Peyer's patch (tissue), 4 donors: ENCODE data around the gene JCAD.

ENCODE experiments used
- POLR2A ChIP-seq, 2 donors: fragments of 450-650 bp; IDR thresholded peaks; one replicate each; pipeline ENCODE4 v1.5.1; 2017; ENCODE audit warnings: antibody characterized with exemption in 2 of 2, mild to moderate bottlenecking in 2 of 2, moderate library complexity in 2 of 2
- TF ChIP-seq, protein P1 (sequence below), 6 experiments: fragments of 450-650 bp in 4 of 6; fragments of 200-600 bp in 2 of 6; sonication (generic) in 1 of 6; IDR thresholded peaks; one replicate each; pipeline ENCODE4 v1.5.1; 2017 to 2019; ENCODE audit warnings: antibody characterized with exemption in 6 of 6, mild to moderate bottlenecking in 3 of 6, moderate library complexity in 1 of 6

- TF ChIP-seq, protein P1, sequence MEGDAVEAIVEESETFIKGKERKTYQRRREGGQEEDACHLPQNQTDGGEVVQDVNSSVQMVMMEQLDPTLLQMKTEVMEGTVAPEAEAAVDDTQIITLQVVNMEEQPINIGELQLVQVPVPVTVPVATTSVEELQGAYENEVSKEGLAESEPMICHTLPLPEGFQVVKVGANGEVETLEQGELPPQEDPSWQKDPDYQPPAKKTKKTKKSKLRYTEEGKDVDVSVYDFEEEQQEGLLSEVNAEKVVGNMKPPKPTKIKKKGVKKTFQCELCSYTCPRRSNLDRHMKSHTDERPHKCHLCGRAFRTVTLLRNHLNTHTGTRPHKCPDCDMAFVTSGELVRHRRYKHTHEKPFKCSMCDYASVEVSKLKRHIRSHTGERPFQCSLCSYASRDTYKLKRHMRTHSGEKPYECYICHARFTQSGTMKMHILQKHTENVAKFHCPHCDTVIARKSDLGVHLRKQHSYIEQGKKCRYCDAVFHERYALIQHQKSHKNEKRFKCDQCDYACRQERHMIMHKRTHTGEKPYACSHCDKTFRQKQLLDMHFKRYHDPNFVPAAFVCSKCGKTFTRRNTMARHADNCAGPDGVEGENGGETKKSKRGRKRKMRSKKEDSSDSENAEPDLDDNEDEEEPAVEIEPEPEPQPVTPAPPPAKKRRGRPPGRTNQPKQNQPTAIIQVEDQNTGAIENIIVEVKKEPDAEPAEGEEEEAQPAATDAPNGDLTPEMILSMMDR (IDR thresholded peaks at IDR 0.05) = no peak
- TF ChIP-seq POLR2A (IDR thresholded peaks at IDR 0.05) = no peak
Observed at GRCh38 chr10:30043476-30044270, 15.7 kb downstream of the JCAD start.
